Omental fat pad (tissue), 4 donors: ENCODE results near the gene RAPGEF4. TPM values are rescaled to one million over a fixed set of nuclear protein-coding genes. Genes with fewer than 3 reads are reported as not detected.
A peak's percentile ranks its signal among the peaks of the same experiment; 100 is the strongest.

Experiments used
- ATAC-seq: fragments of 150-250 bp; one replicate; pipeline ENCODE4 v1.9.1; 2016; ENCODE audit warnings: mild to moderate bottlenecking, moderate library complexity; ENCODE audit not compliant: low FRiP score
- DNase-seq: peaks from one replicate; pipeline ENCODE4 v3.0.0-alpha.2; 2019; ENCODE audit warnings: low spot score
- CTCF ChIP-seq, 3 donors: fragments of 450-650 bp; IDR thresholded peaks; one replicate each; pipeline ENCODE4 v1.5.1; 2016 to 2017; ENCODE audit warnings: antibody characterized with exemption in 3 of 3, mild to moderate bottlenecking in 3 of 3, moderate library complexity in 2 of 3
- total RNA-seq, 4 donors: library from RNA; depleted of rRNA; stranded (reverse); fragments of >200 nt; gene quantifications; one replicate each; pipeline ENCODE4 v1.1.0, GENCODE V29; 2016

RAPGEF4 gene
- total RNA-seq, 4 donors from 2014 or later: 11.7 to 25.6 (median 20.0) TPM

GRCh38 chr2:173058673-173059072 is 323.0 kb downstream of the RAPGEF4 start:
- no peak for ATAC-seq
- no peak for TF ChIP-seq CTCF (IDR thresholded peaks at IDR 0.05)
- no peak for DNase-seq

DNA sequence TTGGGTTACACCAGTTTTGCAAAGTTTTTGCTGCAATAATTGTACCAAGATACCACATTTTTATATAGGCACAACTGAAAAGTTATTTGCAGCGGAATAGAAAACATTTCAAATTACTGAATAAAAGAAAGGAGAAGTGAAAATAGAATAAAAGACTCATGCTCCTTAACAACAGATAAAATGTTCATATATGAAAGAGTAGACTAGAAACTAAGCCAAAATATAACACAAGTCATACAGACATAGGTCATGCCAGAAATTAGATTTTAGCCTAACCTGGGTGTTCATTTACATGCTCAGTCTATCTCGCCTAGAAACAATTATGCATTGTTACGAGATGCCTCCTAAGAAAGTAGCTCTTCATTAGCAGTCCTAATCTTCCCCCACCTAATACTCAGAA is 323.6 kb downstream of the RAPGEF4 start:
- TF ChIP-seq CTCF (IDR thresholded peaks at IDR 0.05): no peak
- ATAC-seq: no peak

DNA sequence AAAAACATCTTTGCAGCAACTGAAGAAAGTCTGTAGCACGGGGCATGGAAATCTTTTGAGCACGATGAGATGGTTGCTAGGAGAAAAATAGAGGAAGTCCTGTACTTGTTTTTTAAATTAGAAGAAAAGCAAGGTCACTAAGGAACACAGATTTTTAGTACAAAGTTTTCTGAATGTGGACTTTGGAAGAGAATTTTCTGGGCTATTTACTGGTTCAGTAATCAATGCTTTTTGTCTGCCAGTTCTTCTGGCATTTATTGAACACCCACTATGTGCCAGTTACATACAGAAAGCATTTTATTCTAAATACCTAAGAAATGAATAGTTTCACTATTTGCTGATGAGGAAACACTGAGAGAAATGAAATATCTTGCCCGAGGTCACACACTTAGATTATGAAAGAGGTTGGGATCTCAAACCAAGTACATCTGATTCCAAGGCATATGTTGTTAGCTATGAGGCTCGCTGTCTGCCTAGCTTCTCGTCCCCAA is 324.4 kb downstream of the RAPGEF4 start:
- no peak for TF ChIP-seq CTCF (IDR thresholded peaks at IDR 0.05)
- no peak for DNase-seq
- peak; percentile 27 for ATAC-seq

More for the DNA sequence above, 323.6 kb downstream of the RAPGEF4 start:
- DNase-seq: no peak

DNA sequence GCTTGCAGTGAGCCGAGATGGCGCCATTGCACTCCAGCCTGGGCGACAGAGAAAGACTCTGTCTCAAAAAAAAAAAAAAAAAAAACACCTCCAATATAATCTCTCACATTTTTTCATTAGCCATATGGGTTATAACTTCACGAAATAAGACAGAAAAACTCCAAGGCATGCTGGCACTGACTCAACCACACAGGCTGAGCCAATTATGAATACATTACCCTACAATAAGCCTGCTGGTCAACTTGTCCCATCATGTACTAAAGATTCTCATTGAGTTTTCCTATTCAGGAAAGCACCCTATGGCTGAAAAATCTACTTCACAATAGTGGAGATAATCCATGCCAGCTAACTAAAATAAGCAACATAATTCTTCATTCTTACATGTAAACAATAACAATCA is 327.2 kb downstream of the RAPGEF4 start:
- DNase-seq (no peak), ATAC-seq (no peak)
- no peak for TF ChIP-seq CTCF (IDR thresholded peaks at IDR 0.05)

GRCh38 chr2:173064151-173064805 is 328.6 kb downstream of the RAPGEF4 start:
- no peak for DNase-seq
- no peak for TF ChIP-seq CTCF (IDR thresholded peaks at IDR 0.05)
- ATAC-seq: peak; percentile 97

GRCh38 chr2:173066887-173067676 is 331.4 kb downstream of the RAPGEF4 start:
- no peak for DNase-seq
- no peak for ATAC-seq
- TF ChIP-seq CTCF (IDR thresholded peaks at IDR 0.05): no peak
